PC-9 (cell line): ENCODE results near the gene PXT1. TPM values are rescaled to one million over a fixed set of nuclear protein-coding genes. Genes with fewer than 3 reads are reported as not detected.

Experiments
- BruUV-seq: library from RNA; stranded (reverse); fragments of 400-500 nt; replicated peaks from 2 replicates; lab custom pipeline; 2021; lab: Mats Ljungman, UMichigan
- CTCF ChIA-PET: fragments of 300-600 bp; sonication (Branson Sonifier 250); formaldehyde crosslinking; loops from one replicate; lab custom pipeline; 2022; ENCODE audit warnings: antibody characterized with exemption; lab: Charles Lee
- POLR2A ChIA-PET: fragments of 300-600 bp; sonication (Branson Sonifier 250); formaldehyde crosslinking; loops from one replicate; lab custom pipeline; 2022; ENCODE audit warnings: antibody characterized with exemption; ENCODE audit not compliant: unreplicated experiment; lab: Charles Lee
- DNase-seq, 2 experiments: peaks; one replicate each; pipeline versions ENCODE4 v3.0.0 to v3.0.0-alpha.2; 2015 to 2022; ENCODE audit warnings: mixed read lengths in 1 of 2
- H2AFZ ChIP-seq: fragments of 200-600 bp; sonication (generic); 2 replicates; pipeline ENCODE4 v1.8.1; 2017; ENCODE audit warnings: antibody characterized with exemption
- H3F3A ChIP-seq: fragments of 200-600 bp; sonication (generic); 2 replicates; pipeline ENCODE4 v1.8.1; 2017; ENCODE audit warnings: antibody characterized with exemption, mild to moderate bottlenecking, low read depth; ENCODE audit not compliant: insufficient read depth
- H3K27ac ChIP-seq: fragments of 200-600 bp; sonication (generic); 2 replicates; pipeline ENCODE4 v1.6.1; 2016; ENCODE audit warnings: mixed run types
- H3K27me3 ChIP-seq: fragments of 200-600 bp; sonication (generic); 2 replicates; pipeline ENCODE4 v1.6.1; 2016; ENCODE audit warnings: low read depth, mixed run types; ENCODE audit not compliant: insufficient read depth
- H3K36me3 ChIP-seq: fragments of 200-600 bp; sonication (generic); 2 replicates; pipeline ENCODE4 v1.6.1; 2016; ENCODE audit warnings: low read depth, mixed run types
- H3K4me1 ChIP-seq: fragments of 200-600 bp; sonication (generic); replicated peaks from 2 replicates; pipeline ENCODE4 v1.6.1; 2016; ENCODE audit warnings: mixed run types; ENCODE audit not compliant: insufficient read depth
- H3K4me2 ChIP-seq: fragments of 200-600 bp; sonication (generic); 2 replicates; pipeline ENCODE4 v1.6.1; 2017; ENCODE audit warnings: mixed run types
- H3K4me3 ChIP-seq: fragments of 200-600 bp; sonication (generic); 2 replicates; pipeline ENCODE4 v1.6.1; 2016; ENCODE audit warnings: mixed run types
- H3K79me2 ChIP-seq: fragments of 200-600 bp; sonication (generic); 2 replicates; pipeline ENCODE4 v1.6.1; 2017; ENCODE audit warnings: low read depth, mixed run types
- H3K9me2 ChIP-seq: fragments of 200-600 bp; sonication (generic); 2 replicates; pipeline ENCODE4 v1.8.1; 2017; ENCODE audit warnings: mild to moderate bottlenecking; ENCODE audit not compliant: insufficient read depth
- H3K9me3 ChIP-seq: fragments of 200-600 bp; sonication (generic); 2 replicates; pipeline ENCODE4 v1.8.1; 2016; ENCODE audit warnings: low read depth; ENCODE audit not compliant: insufficient read depth
- H4K20me1 ChIP-seq: fragments of 200-600 bp; sonication (generic); 2 replicates; pipeline ENCODE4 v1.8.1; 2017; ENCODE audit not compliant: insufficient read depth
- CTCF ChIP-seq: fragments of 200-600 bp; sonication (generic); conservative IDR thresholded peaks from 2 replicates; pipeline ENCODE4 v1.6.1; 2017; ENCODE audit warnings: mixed run types, antibody characterized with exemption, mild to moderate bottlenecking, moderate library complexity
- EZH2 ChIP-seq: fragments of 200-600 bp; sonication (generic); IDR thresholded peaks from 2 replicates; pipeline ENCODE4 v1.8.0; 2017; ENCODE audit warnings: antibody characterized with exemption, low read depth
- intact Hi-C: fragments of 100-400 bp; cut with micrococcal nuclease; formaldehyde crosslinking; loops from one replicate; pipeline ENCODE4 v1.10.0; 2022; ENCODE audit not compliant: unreplicated experiment
- total RNA-seq: library from RNA; stranded (reverse); gene quantifications from 2 replicates; pipeline ENCODE4 v1.2.3, GENCODE V29; 2021

The PXT1 gene
- total RNA-seq, 1 experiment from 2014 or later: not detected

- Histone ChIP-seq H3K79me2 (no peaks in the 10 kb centered on the region), H2AFZ (no peak overlapping the region), H4K20me1 (no peaks in the 10 kb centered on the region), H3K4me3 (no peak overlapping the region), H3K9me3 (no peaks in the 10 kb centered on the region), H3K9me2 (no peaks in the 10 kb centered on the region), H3K27me3 (no peaks in the 10 kb centered on the region), H3K4me2 (no peak overlapping the region), H3K27ac (no peak overlapping the region), H3K36me3 (no peaks in the 10 kb centered on the region), H3K4me1 (peaks cover 8% of the 10 kb centered on the region; the same call in 1 of the 2 replicates), H3F3A (peaks cover 3% of the 10 kb centered on the region; the same call in 1 of the 2 replicates)
- DNase-seq: no peak
- BruUV-seq: no TSS peak
- ChIA-PET CTCF (no interaction called here), POLR2A (no interaction called here)
- intact Hi-C loops: no loop called here
- TF ChIP-seq CTCF (no peak), EZH2 (no peak)
Observed at GRCh38 chr6:36376742-36377141, 65.9 kb downstream of the PXT1 start.

- POLR2A ChIA-PET: no interaction called here
- TF ChIP-seq CTCF (no peak), EZH2 (no peak)
- no peaks in the 10 kb centered on the region for H3K27me3 ChIP-seq
- no peak overlapping the region for H2AFZ ChIP-seq
- H4K20me1 ChIP-seq: no peaks in the 10 kb centered on the region
- intact Hi-C loops: no loop called here
- BruUV-seq: no TSS peak
- H3K36me3 ChIP-seq: no peaks in the 10 kb centered on the region
- H3K79me2 ChIP-seq: no peaks in the 10 kb centered on the region
- H3K4me3 ChIP-seq: no peak overlapping the region
- DNase-seq: no peak
- no peaks in the 10 kb centered on the region for H3K9me3 ChIP-seq
- H3K27ac ChIP-seq: no peak overlapping the region
- H3K4me2 ChIP-seq: no peak overlapping the region
- peaks cover 8% of the 10 kb centered on the region; the same call in 1 of the 2 replicates for H3K4me1 ChIP-seq
- no peaks in the 10 kb centered on the region for H3K9me2 ChIP-seq
- peaks cover 3% of the 10 kb centered on the region; the same call in 1 of the 2 replicates for H3F3A ChIP-seq
- CTCF ChIA-PET: no interaction called here
Observed at GRCh38 chr6:36376183-36376582, 66.5 kb downstream of the PXT1 start.

GRCh38 chr6:36375644-36376155 lies 67.0 kb downstream of the PXT1 start:
- Histone ChIP-seq H4K20me1 (no peaks in the 10 kb centered on the region), H3K36me3 (no peaks in the 10 kb centered on the region), H2AFZ (no peak overlapping the region), H3K9me3 (no peaks in the 10 kb centered on the region), H3K9me2 (no peaks in the 10 kb centered on the region), H3K27ac (no peak overlapping the region), H3K4me3 (no peak overlapping the region), H3K79me2 (no peaks in the 10 kb centered on the region), H3K4me2 (no peak overlapping the region), H3F3A (peaks cover 3% of the 10 kb centered on the region; the same call in 1 of the 2 replicates), H3K4me1 (peaks cover 8% of the 10 kb centered on the region; the same call in 1 of the 2 replicates), H3K27me3 (no peaks in the 10 kb centered on the region)
- no peak for DNase-seq
- BruUV-seq: no TSS peak
- POLR2A ChIA-PET: no interaction called here
- CTCF ChIA-PET: no interaction called here
- intact Hi-C loops: no loop called here
- TF ChIP-seq EZH2 (no peak), CTCF (no peak)
